PC-9 (cell line): ENCODE measurements around the gene GRAP2. TPM values are rescaled to one million over a fixed set of nuclear protein-coding genes. Genes with fewer than 3 reads are reported as not detected.

Source experiments
- BruUV-seq: library from RNA; stranded (reverse); fragments of 400-500 nt; replicated peaks from 2 replicates; lab custom pipeline; 2021; lab: Mats Ljungman, UMichigan
- CTCF ChIA-PET: fragments of 300-600 bp; sonication (Branson Sonifier 250); formaldehyde crosslinking; loops from one replicate; lab custom pipeline; 2022; ENCODE audit warnings: antibody characterized with exemption; lab: Charles Lee
- POLR2A ChIA-PET: fragments of 300-600 bp; sonication (Branson Sonifier 250); formaldehyde crosslinking; loops from one replicate; lab custom pipeline; 2022; ENCODE audit warnings: antibody characterized with exemption; ENCODE audit not compliant: unreplicated experiment; lab: Charles Lee
- DNase-seq, 2 experiments: peaks; one replicate each; pipeline versions ENCODE4 v3.0.0 to v3.0.0-alpha.2; 2015 to 2022; ENCODE audit warnings: mixed read lengths in 1 of 2
- H2AFZ ChIP-seq: fragments of 200-600 bp; sonication (generic); 2 replicates; pipeline ENCODE4 v1.8.1; 2017; ENCODE audit warnings: antibody characterized with exemption
- H3F3A ChIP-seq: fragments of 200-600 bp; sonication (generic); 2 replicates; pipeline ENCODE4 v1.8.1; 2017; ENCODE audit warnings: antibody characterized with exemption, mild to moderate bottlenecking, low read depth; ENCODE audit not compliant: insufficient read depth
- H3K27ac ChIP-seq: fragments of 200-600 bp; sonication (generic); 2 replicates; pipeline ENCODE4 v1.6.1; 2016; ENCODE audit warnings: mixed run types
- H3K27me3 ChIP-seq: fragments of 200-600 bp; sonication (generic); 2 replicates; pipeline ENCODE4 v1.6.1; 2016; ENCODE audit warnings: low read depth, mixed run types; ENCODE audit not compliant: insufficient read depth
- H3K36me3 ChIP-seq: fragments of 200-600 bp; sonication (generic); 2 replicates; pipeline ENCODE4 v1.6.1; 2016; ENCODE audit warnings: low read depth, mixed run types
- H3K4me1 ChIP-seq: fragments of 200-600 bp; sonication (generic); replicated peaks from 2 replicates; pipeline ENCODE4 v1.6.1; 2016; ENCODE audit warnings: mixed run types; ENCODE audit not compliant: insufficient read depth
- H3K4me2 ChIP-seq: fragments of 200-600 bp; sonication (generic); 2 replicates; pipeline ENCODE4 v1.6.1; 2017; ENCODE audit warnings: mixed run types
- H3K4me3 ChIP-seq: fragments of 200-600 bp; sonication (generic); 2 replicates; pipeline ENCODE4 v1.6.1; 2016; ENCODE audit warnings: mixed run types
- H3K79me2 ChIP-seq: fragments of 200-600 bp; sonication (generic); 2 replicates; pipeline ENCODE4 v1.6.1; 2017; ENCODE audit warnings: low read depth, mixed run types
- H3K9me2 ChIP-seq: fragments of 200-600 bp; sonication (generic); 2 replicates; pipeline ENCODE4 v1.8.1; 2017; ENCODE audit warnings: mild to moderate bottlenecking; ENCODE audit not compliant: insufficient read depth
- H3K9me3 ChIP-seq: fragments of 200-600 bp; sonication (generic); 2 replicates; pipeline ENCODE4 v1.8.1; 2016; ENCODE audit warnings: low read depth; ENCODE audit not compliant: insufficient read depth
- H4K20me1 ChIP-seq: fragments of 200-600 bp; sonication (generic); 2 replicates; pipeline ENCODE4 v1.8.1; 2017; ENCODE audit not compliant: insufficient read depth
- EZH2 ChIP-seq: fragments of 200-600 bp; sonication (generic); IDR thresholded peaks from 2 replicates; pipeline ENCODE4 v1.8.0; 2017; ENCODE audit warnings: antibody characterized with exemption, low read depth
- intact Hi-C: fragments of 100-400 bp; cut with micrococcal nuclease; formaldehyde crosslinking; loops from one replicate; pipeline ENCODE4 v1.10.0; 2022; ENCODE audit not compliant: unreplicated experiment
- total RNA-seq: library from RNA; stranded (reverse); gene quantifications from 2 replicates; pipeline ENCODE4 v1.2.3, GENCODE V29; 2021
- TF ChIP-seq, protein P1 (sequence below): fragments of 200-600 bp; sonication (generic); conservative IDR thresholded peaks from 2 replicates; pipeline ENCODE4 v1.6.1; 2017; ENCODE audit warnings: mixed run types, antibody characterized with exemption, mild to moderate bottlenecking, moderate library complexity

GRAP2 gene
- total RNA-seq, 1 experiment from 2014 or later: not detected

- Histone ChIP-seq H3K9me3 (no peaks in the 10 kb centered on the region), H3K27ac (no peak within 1 kb of the TSS), H4K20me1 (no peaks in the 10 kb centered on the region), H3K4me2 (no peak within 1 kb of the TSS), H3F3A (no peaks in the 10 kb centered on the region), H3K27me3 (peaks cover 69% of the 10 kb centered on the region), H2AFZ (no peak within 1 kb of the TSS), H3K36me3 (no peaks in the 10 kb centered on the region), H3K9me2 (no peaks in the 10 kb centered on the region), H3K4me1 (no peaks in the 10 kb centered on the region), H3K79me2 (no peaks in the 10 kb centered on the region), H3K4me3 (no peak within 1 kb of the TSS)
- intact Hi-C loops: no loop called here
- no TSS peak for BruUV-seq
- CTCF ChIA-PET: no interaction called here
- DNase-seq: no peak
- no peak for TF ChIP-seq EZH2
- TF ChIP-seq, protein P1, sequence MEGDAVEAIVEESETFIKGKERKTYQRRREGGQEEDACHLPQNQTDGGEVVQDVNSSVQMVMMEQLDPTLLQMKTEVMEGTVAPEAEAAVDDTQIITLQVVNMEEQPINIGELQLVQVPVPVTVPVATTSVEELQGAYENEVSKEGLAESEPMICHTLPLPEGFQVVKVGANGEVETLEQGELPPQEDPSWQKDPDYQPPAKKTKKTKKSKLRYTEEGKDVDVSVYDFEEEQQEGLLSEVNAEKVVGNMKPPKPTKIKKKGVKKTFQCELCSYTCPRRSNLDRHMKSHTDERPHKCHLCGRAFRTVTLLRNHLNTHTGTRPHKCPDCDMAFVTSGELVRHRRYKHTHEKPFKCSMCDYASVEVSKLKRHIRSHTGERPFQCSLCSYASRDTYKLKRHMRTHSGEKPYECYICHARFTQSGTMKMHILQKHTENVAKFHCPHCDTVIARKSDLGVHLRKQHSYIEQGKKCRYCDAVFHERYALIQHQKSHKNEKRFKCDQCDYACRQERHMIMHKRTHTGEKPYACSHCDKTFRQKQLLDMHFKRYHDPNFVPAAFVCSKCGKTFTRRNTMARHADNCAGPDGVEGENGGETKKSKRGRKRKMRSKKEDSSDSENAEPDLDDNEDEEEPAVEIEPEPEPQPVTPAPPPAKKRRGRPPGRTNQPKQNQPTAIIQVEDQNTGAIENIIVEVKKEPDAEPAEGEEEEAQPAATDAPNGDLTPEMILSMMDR: no peak
- POLR2A ChIA-PET: no interaction called here
These were observed 7.4 kb upstream of the GRAP2 start, which contains the start of gene ENTHD1 for GRCh38 chr22:39893526-39893925. ENTHD1 (minus strand) TSS chr22:39893760; CDS start chr22:39887748, 6,012 bp downstream.

DNA sequence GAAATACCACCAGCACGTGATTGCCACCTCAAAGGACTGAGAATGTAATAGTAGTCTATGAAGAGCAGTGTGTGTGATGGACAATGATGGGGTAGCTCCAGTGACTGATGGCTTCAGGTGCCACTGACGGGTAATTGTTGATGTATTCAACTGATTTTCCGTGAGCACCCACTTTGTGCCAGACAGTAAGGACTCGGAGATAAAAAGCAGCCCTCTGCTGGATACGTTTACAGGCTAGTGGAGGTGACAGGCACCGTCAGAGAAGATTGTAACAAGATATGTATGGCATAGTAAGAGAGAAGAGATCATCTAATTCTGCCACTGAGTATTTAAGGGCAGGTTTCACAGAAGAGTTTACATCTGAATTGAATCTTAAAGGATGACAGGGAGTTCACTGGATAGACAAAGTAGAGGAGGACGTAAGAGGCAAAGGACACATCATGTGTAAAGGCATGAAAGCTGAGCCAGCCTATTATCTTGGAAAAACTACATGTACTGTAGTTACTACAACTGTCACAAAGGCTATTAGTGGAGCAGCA lies 6.3 kb upstream of the GRAP2 start:
- TF ChIP-seq EZH2: no peak
- TF ChIP-seq, protein P1: no peak
- ChIA-PET POLR2A (no interaction called here), CTCF (no interaction called here)
- DNase-seq: no peak
- no peaks in the 10 kb centered on the region for H3K79me2 ChIP-seq
- H3K9me3 ChIP-seq: no peaks in the 10 kb centered on the region
- no peaks in the 10 kb centered on the region for H3F3A ChIP-seq
- intact Hi-C loops: no loop called here
- no peak overlapping the region for H2AFZ ChIP-seq
- BruUV-seq: no TSS peak
- no peak overlapping the region for H3K4me3 ChIP-seq
- no peaks in the 10 kb centered on the region for H3K9me2 ChIP-seq
- H3K27me3 ChIP-seq: peaks cover 68% of the 10 kb centered on the region
- H3K27ac ChIP-seq: no peak overlapping the region
- H4K20me1 ChIP-seq: no peaks in the 10 kb centered on the region
- H3K4me2 ChIP-seq: no peak overlapping the region
- H3K36me3 ChIP-seq: no peaks in the 10 kb centered on the region
- H3K4me1 ChIP-seq: no peaks in the 10 kb centered on the region

GRCh38 chr22:39895682-39896081 lies 5.2 kb upstream of the GRAP2 start:
- Histone ChIP-seq H3K4me2 (no peak overlapping the region), H4K20me1 (no peaks in the 10 kb centered on the region), H3K9me2 (no peaks in the 10 kb centered on the region), H3K4me3 (no peak overlapping the region), H3K27me3 (peaks cover 74% of the 10 kb centered on the region), H3K36me3 (no peaks in the 10 kb centered on the region), H3K4me1 (no peaks in the 10 kb centered on the region), H2AFZ (no peak overlapping the region), H3K9me3 (no peaks in the 10 kb centered on the region), H3F3A (no peaks in the 10 kb centered on the region), H3K27ac (no peak overlapping the region), H3K79me2 (no peaks in the 10 kb centered on the region)
- no TSS peak for BruUV-seq
- POLR2A ChIA-PET: no interaction called here
- TF ChIP-seq, protein P1: no peak
- no peak for TF ChIP-seq EZH2
- no peak for DNase-seq
- intact Hi-C loops: no loop called here
- CTCF ChIA-PET: no interaction called here
